Trophoblast cell (in vitro differentiated cells and primary cell): ENCODE results near the gene MBD3L1.

Source experiments
- DNase-seq, 2 donors: peaks; one replicate each; pipeline ENCODE4 v3.0.0-alpha.2; 2016
- H2AFZ ChIP-seq: 2 replicates; pipeline ENCODE4 v1.6.1; 2013; ENCODE audit warnings: low read length, moderate library complexity, mild to moderate bottlenecking; ENCODE audit not compliant: insufficient read depth, poor library complexity
- H2AK5ac ChIP-seq: 2 replicates; pipeline ENCODE4 v1.6.1; 2013; ENCODE audit warnings: mild to moderate bottlenecking, low read length
- H2BK120ac ChIP-seq: 2 replicates; pipeline ENCODE4 v1.6.1; 2013; ENCODE audit warnings: low read length, mild to moderate bottlenecking, moderate library complexity; ENCODE audit not compliant: insufficient read depth, poor library complexity
- H2BK12ac ChIP-seq: 2 replicates; pipeline ENCODE4 v1.6.1; 2013; ENCODE audit warnings: mild to moderate bottlenecking, low read length, moderate library complexity
- H2BK5ac ChIP-seq: 2 replicates; pipeline ENCODE4 v1.6.1; 2013; ENCODE audit warnings: low read length, low read depth, moderate library complexity, mild to moderate bottlenecking; ENCODE audit not compliant: poor library complexity
- H3K14ac ChIP-seq: 2 replicates; pipeline ENCODE4 v1.6.1; 2013; ENCODE audit warnings: mild to moderate bottlenecking, low read length
- H3K18ac ChIP-seq: 2 replicates; pipeline ENCODE4 v1.6.1; 2013; ENCODE audit warnings: mild to moderate bottlenecking, low read length
- H3K23ac ChIP-seq: 2 replicates; pipeline ENCODE4 v1.6.1; 2013; ENCODE audit warnings: low read length
- H3K27ac ChIP-seq: 2 replicates; pipeline ENCODE4 v1.5.1; 2013; ENCODE audit warnings: low read depth, mild to moderate bottlenecking, inconsistent platforms, low read length, moderate library complexity
- H3K27me3 ChIP-seq: 2 replicates; pipeline ENCODE4 v1.6.1; 2013; ENCODE audit warnings: inconsistent platforms, mild to moderate bottlenecking, low read length, moderate library complexity; ENCODE audit not compliant: insufficient read depth
- H3K36me3 ChIP-seq, 2 experiments: 1 replicate in 1 of 2; 2 replicates in 1 of 2; pipeline ENCODE4 v1.6.1; 2013; ENCODE audit warnings: low read length in 2 of 2, mild to moderate bottlenecking in 2 of 2, moderate library complexity in 1 of 2; ENCODE audit not compliant: insufficient read depth in 2 of 2, control insufficient read depth in 1 of 2
- H3K4ac ChIP-seq: 2 replicates; pipeline ENCODE4 v1.6.1; 2013; ENCODE audit warnings: low read depth, mild to moderate bottlenecking, low read length, moderate library complexity
- H3K4me1 ChIP-seq, 2 experiments: 1 replicate in 1 of 2; 2 replicates in 1 of 2; pipeline ENCODE4 v1.6.1; 2013; ENCODE audit warnings: low read length in 2 of 2, mild to moderate bottlenecking in 2 of 2, moderate library complexity in 1 of 2; ENCODE audit not compliant: insufficient read depth in 2 of 2, control insufficient read depth in 1 of 2
- H3K4me2 ChIP-seq: 2 replicates; pipeline ENCODE4 v1.6.1; 2013; ENCODE audit warnings: inconsistent platforms, mild to moderate bottlenecking, low read length, moderate library complexity
- H3K4me3 ChIP-seq: 2 replicates; pipeline ENCODE4 v1.5.1; 2013; ENCODE audit warnings: mild to moderate bottlenecking, low read depth, low read length, inconsistent platforms
- H3K79me1 ChIP-seq: one replicate; pipeline ENCODE4 v1.6.1; 2013; ENCODE audit warnings: low read length
- H3K79me2 ChIP-seq: 2 replicates; pipeline ENCODE4 v1.6.1; 2013; ENCODE audit warnings: low read length, mild to moderate bottlenecking; ENCODE audit not compliant: control insufficient read depth, insufficient read depth, poor library complexity
- H3K9ac ChIP-seq: 2 replicates; pipeline ENCODE4 v1.6.1; 2013; ENCODE audit warnings: mild to moderate bottlenecking, low read length
- H3K9me3 ChIP-seq: 2 replicates; pipeline ENCODE4 v1.6.1; 2013; ENCODE audit warnings: low read depth, mild to moderate bottlenecking, control low read depth, inconsistent platforms, low read length; ENCODE audit not compliant: insufficient read depth
- H4K12ac ChIP-seq: 2 replicates; pipeline ENCODE4 v1.6.1; 2013; ENCODE audit warnings: low read depth, mild to moderate bottlenecking, low read length, moderate library complexity
- H4K8ac ChIP-seq: 2 replicates; pipeline ENCODE4 v1.6.1; 2013; ENCODE audit warnings: low read depth, mild to moderate bottlenecking, low read length, moderate library complexity
- H4K91ac ChIP-seq: one replicate; pipeline ENCODE4 v1.6.1; 2013; ENCODE audit warnings: low read depth, mild to moderate bottlenecking, low read length, moderate library complexity
- WGBS: extraction: QIAGEN DNeasy Blood & Tissue Kit; methylation state at CpG from one replicate; pipeline ENCODE4 v1.1.7; 2013; ENCODE audit warnings: missing lambda C conversion rate; ENCODE audit not compliant: insufficient read length, insufficient coverage; ENCODE audit errors: extremely low coverage; 5-methylcytosine and 5-hydroxymethylcytosine counted together

The MBD3L1 gene

DNA sequence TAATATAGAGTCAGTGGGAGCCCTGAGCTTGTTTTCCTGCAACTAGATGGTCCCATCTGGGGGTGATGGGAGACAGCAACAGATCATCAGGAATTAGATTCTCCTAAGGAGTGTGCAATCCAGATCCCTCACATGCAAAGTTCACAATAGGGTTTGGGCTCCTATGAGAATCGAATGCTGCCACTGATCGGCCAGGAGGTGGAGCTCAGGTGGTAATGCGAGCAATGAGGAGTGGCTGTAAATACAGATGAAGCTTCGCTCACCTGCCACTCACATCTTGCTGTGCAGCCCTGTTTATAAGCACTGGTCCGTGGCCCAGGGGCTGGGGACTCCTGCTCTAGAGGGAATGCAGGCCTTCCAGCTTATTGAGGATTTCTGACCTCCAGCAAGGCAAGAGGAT lies 5.8 kb upstream of the MBD3L1 start:
- Histone ChIP-seq H2BK5ac (no peak overlapping the region), H3K18ac (no peak overlapping the region), H3K4me1 (peaks cover 0 to under 1% of the 10 kb centered on the region in 2 experiments), H3K4me2 (no peak overlapping the region), H3K79me1 (no peaks in the 10 kb centered on the region), H2AK5ac (no peak overlapping the region), H3K79me2 (no peaks in the 10 kb centered on the region), H3K4me3 (no peak overlapping the region), H3K9me3 (peaks cover 13% of the 10 kb centered on the region), H3K36me3 (peaks cover 26 to 39% of the 10 kb centered on the region in 2 experiments), H2BK120ac (no peak overlapping the region), H4K91ac (no peak overlapping the region), H3K23ac (no peak overlapping the region), H3K27ac (no peak overlapping the region), H3K14ac (no peak overlapping the region), H3K27me3 (no peaks in the 10 kb centered on the region), H3K4ac (no peak overlapping the region), H2BK12ac (no peak overlapping the region), H4K8ac (no peak overlapping the region), H2AFZ (no peak overlapping the region), H4K12ac (no peak overlapping the region), H3K9ac (no peak overlapping the region)
- no peak for DNase-seq
- WGBS = no CpG with 5 or more reads among the region's 5 CpGs

DNA sequence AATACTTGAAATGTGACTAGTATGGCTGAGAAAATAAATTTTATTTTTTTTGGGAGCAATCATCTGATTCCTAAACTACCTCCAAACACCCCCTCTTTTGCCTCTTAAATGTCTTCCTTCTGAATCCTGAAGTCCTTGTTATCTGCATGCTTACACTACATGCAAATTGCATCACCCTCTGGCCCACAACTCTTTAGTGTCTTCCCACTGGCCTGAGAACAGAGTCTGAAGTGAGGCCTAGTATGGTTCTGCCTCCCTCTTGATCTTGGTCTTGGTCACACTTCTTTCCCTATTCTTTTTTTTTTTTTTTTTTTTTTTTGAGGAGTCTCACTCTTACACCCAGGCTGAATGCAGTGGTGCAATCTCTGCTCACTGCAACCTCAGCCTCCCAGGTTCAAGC lies 4.9 kb upstream of the MBD3L1 start:
- Histone ChIP-seq H3K4me2 (no peak overlapping the region), H3K4me1 (peaks cover 0 to 2% of the 10 kb centered on the region in 2 experiments), H2BK120ac (no peak overlapping the region), H3K9ac (no peak overlapping the region), H3K27ac (no peak overlapping the region), H2AFZ (no peak overlapping the region), H3K4me3 (no peak overlapping the region), H3K79me1 (peaks cover 6% of the 10 kb centered on the region), H2BK12ac (no peak overlapping the region), H3K23ac (no peak overlapping the region), H3K9me3 (peaks cover 9% of the 10 kb centered on the region), H3K18ac (no peak overlapping the region), H4K8ac (no peak overlapping the region), H3K14ac (no peak overlapping the region), H4K91ac (no peak overlapping the region), H2AK5ac (no peak overlapping the region), H3K79me2 (peaks cover 4% of the 10 kb centered on the region), H2BK5ac (no peak overlapping the region), H3K27me3 (no peaks in the 10 kb centered on the region), H3K36me3 (peaks cover 21 to 32% of the 10 kb centered on the region in 2 experiments), H4K12ac (no peak overlapping the region), H3K4ac (no peak overlapping the region)
- DNase-seq = no peak

DNA sequence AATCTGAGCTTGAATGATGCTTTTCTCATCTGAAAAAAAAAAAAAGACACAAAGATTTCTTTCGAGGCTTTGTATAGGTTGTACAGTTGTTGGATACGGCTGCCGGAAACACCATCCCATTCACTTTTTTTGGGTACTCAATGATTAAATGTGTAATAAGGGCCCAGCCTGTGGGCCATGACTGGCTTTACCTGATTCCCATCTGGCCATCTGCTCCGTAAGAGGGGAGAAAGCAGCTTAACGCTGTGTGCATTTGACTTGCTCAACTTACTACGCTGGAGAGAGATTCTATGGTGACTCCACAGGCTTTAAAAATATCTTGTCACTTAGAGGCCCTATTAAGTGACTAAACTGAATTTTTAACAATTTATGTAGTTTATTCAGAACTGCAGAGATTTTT lies 804 bp upstream of the MBD3L1 start:
- no CpG with 5 or more reads among the region's 6 CpGs for WGBS
- no peak for DNase-seq
- Histone ChIP-seq H3K36me3 (peaks cover 0 to 4% of the 10 kb centered on the region in 2 experiments), H4K91ac (no peak overlapping the region), H3K4me3 (no peak overlapping the region), H3K79me2 (peaks cover 4% of the 10 kb centered on the region), H2AK5ac (no peak overlapping the region), H3K18ac (no peak overlapping the region), H2BK5ac (no peak overlapping the region), H2AFZ (no peak overlapping the region), H3K23ac (no peak overlapping the region), H2BK120ac (no peak overlapping the region), H3K79me1 (peaks cover 7% of the 10 kb centered on the region), H2BK12ac (no peak overlapping the region), H3K4me2 (peak overlapping the region; percentile 86), H4K12ac (no peak overlapping the region), H3K9me3 (peaks cover 5% of the 10 kb centered on the region), H3K27me3 (no peaks in the 10 kb centered on the region), H3K27ac (no peak overlapping the region), H3K14ac (no peak overlapping the region), H3K4ac (no peak overlapping the region), H3K9ac (no peak overlapping the region), H3K4me1 (peaks cover 0 to 2% of the 10 kb centered on the region in 2 experiments), H4K8ac (peak overlapping the region; percentile 29)

DNA sequence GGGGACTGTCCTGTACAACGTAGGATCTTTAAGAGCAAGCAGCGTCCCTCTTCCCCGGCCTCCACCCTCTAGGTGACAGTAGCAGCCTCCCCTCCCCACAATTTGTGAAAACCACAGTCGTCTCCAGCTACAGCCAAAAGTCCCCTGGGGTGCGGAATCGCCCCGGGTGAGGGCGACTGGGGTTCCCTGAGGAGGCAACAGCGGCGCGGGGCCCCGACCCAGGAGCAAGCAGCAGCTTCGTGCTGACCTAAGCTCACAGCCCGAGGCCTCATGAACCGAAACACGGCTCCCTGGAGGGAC lies 395 bp upstream of the MBD3L1 start:
- Histone ChIP-seq H3K9ac (peak overlapping the region; percentile 95), H3K79me2 (peaks cover 4% of the 10 kb centered on the region), H3K4me2 (peak overlapping the region; percentile 86), H3K4ac (peak overlapping the region; percentile 22), H2BK12ac (no peak overlapping the region), H3K4me1 (peaks cover 0 to 2% of the 10 kb centered on the region in 2 experiments), H3K79me1 (peaks cover 7% of the 10 kb centered on the region), H3K27ac (peak overlapping the region; percentile 52), H3K23ac (no peak overlapping the region), H3K36me3 (peaks cover 0 to 2% of the 10 kb centered on the region in 2 experiments), H2BK120ac (peak overlapping the region; percentile 85), H3K4me3 (peak overlapping the region; percentile 96), H2AFZ (peak overlapping the region; percentile 88), H3K9me3 (peaks cover 8% of the 10 kb centered on the region), H3K27me3 (no peaks in the 10 kb centered on the region), H3K14ac (peak overlapping the region; percentile 76), H2AK5ac (no peak overlapping the region), H4K12ac (peak overlapping the region; percentile 88), H4K91ac (peak overlapping the region; percentile 80), H2BK5ac (peak overlapping the region; percentile 71), H3K18ac (peak overlapping the region; percentile 83), H4K8ac (peak overlapping the region; percentile 98)
- no CpG with 5 or more reads among the region's 16 CpGs for WGBS
- DNase-seq = no peak
